Tongue (tissue), 2 donors: ENCODE measurements around the gene TBX15. TPM values are rescaled to one million over a fixed set of nuclear protein-coding genes. Genes with fewer than 3 reads are reported as not detected.
"Not testable (repeated sequence)": the region's sequence is repeated elsewhere in the genome, so short reads cannot be mapped to it uniquely, and the experiment has no call there.

ENCODE experiments used
- DNase-seq: peaks from one replicate; pipeline ENCODE4 v3.0.0-alpha.2; 2015
- total RNA-seq: library from RNA; depleted of rRNA; stranded (reverse); fragments of >200 nt; gene quantifications from one replicate; pipeline ENCODE4 v1.2.3, GENCODE V29; 2014

TBX15 gene
- total RNA-seq, 1 donor from 2014 or later: 88.8 TPM

DNA sequence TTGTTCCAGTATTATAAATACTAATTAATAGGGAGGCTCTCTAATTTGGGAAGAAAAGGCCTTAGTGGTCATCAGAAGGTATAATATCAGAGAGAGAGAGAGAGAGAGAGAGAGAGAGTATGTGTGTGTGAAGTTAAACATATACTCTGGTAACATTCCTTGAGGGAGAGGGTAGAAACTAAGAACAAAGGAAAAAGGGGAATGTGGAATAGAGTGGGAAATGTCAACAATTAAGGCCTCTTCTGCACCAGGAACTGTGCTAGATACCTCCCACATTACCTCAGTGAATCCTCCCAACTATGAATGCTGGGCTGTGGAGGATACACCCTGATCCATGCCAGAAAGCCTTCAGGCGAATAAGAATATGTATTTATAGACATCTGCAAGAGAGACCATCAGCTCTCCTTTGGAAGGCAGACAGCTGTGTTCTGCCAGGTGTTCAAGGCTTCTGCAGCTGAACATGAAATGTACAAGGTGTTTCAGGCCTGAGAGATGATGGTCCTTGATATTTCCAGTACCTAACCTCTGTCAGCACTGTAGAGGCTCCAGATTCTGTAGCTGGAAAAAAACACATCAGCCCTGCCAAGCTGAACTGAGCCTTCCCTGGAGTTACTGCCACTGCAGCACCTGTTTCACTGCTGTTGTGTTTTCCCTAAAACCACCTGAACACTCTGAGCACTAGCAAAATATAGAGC, 29.1 kb downstream of the TBX15 start:
- DNase-seq: peak; percentile 28

DNA sequence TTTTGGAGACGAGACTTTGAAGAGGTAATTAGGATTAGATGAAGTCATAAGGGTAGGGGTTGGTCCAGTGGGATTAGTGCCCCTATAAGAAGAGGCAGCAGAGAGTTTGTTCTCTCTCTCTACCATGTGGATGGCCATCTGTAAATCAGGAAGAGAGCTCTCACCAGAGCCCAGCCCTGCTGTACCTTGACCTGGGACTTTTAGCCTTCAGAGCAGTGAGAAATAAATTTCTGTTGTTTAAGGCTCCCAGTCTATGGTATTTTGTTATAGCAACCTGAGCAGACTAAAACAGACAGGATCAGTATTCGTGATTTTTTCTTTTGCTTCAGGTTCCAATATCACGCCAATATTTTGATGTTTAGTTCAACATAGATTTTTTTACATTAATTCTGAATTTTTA, 30.0 kb downstream of the TBX15 start:
- DNase-seq: no peak

- not testable (repeated sequence) for DNase-seq
These were observed 30.6 kb downstream of the TBX15 start for GRCh38 chr1:118957579-118957978.

GRCh38 chr1:118954301-118954905, 33.7 kb downstream of the TBX15 start:
- DNase-seq: no peak

- DNase-seq: no peak
These were observed 36.7 kb downstream of the TBX15 start for GRCh38 chr1:118951270-118951936.

DNA sequence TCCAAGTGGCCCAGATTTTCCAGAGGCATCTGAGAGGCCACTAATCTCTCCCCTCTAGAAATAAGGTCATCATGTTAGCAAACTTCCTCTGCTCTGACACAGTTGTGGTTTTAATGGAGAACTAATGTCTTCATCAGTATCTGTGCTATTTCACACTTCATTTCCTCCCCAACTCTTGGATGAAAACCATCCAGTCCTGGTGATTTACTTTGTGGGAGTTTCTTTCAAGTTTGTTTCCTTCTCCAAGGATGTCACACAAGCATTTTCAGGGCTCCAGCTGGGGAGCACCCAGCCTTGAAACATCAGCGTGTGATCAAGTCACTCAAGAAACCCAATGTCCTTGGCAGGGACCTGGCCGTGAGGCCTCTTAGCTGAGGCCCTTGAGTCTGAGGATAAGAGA, 38.8 kb downstream of the TBX15 start:
- DNase-seq: no peak

DNA sequence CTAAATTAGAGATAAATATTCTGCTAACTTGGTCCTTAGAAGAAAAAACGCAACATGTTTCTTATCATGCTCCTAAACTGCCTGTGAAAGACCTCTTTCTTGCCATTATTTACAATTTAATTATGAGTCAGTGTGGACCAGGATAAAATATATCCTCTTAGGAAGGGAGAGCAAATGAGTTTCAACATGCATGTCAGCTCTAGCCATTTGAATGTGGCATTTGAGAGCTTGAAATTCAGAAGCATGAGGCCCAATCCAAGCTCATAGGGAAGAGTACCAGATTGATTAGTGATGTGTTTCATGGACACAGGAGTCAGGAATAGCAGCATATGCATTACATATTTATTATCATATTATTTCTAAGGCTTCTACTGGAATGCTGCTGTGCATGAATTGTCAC, 39.3 kb downstream of the TBX15 start:
- DNase-seq: no peak

DNA sequence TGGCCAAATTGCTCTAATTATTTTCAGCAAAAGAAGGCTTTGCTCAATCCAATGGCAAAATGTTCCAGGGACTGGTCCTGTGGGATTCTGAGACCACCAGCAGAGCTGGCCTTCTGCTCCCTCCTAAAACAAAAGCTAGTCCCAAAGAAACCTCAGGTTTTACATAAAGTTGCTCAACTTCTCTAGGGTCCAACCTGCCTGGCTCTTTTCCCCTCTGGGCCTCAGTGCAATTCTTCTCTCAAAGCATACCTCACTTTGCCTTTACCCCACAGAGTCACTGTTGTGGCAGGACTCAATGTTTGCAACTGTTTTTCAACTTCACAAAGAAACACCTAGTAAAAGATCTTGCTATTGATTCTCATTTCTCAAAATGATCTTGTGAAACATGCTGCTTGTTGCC, 39.8 kb downstream of the TBX15 start:
- no peak for DNase-seq

- DNase-seq: no peak
These were observed 40.4 kb downstream of the TBX15 start for GRCh38 chr1:118947790-118948189.

- DNase-seq: no peak
These were observed 41.0 kb downstream of the TBX15 start for GRCh38 chr1:118947003-118947765.

GRCh38 chr1:118945489-118945888, 42.7 kb downstream of the TBX15 start:
- DNase-seq: no peak

- no peak for DNase-seq
These were observed 43.6 kb downstream of the TBX15 start for GRCh38 chr1:118944546-118944945.

DNA sequence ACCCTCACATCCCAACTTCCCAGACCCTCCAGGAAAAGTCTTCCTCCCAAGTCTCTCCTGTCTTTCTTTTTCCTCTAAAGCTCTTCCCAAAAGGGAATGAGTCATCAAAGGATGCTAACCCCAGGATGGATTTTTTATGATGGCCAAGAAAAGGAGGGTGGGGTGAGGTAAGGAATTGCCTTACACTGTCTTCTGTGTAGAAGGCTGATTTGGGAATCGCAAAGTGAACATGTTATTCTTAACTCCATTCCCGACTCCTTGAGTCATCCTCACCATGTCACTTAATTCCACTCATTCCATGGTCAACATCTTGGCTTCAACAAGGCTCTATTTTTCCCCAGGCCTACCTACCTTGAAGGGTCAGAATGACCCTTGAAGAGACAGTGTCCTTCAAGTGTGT, 44.0 kb downstream of the TBX15 start:
- no peak for DNase-seq

- no peak for DNase-seq
These were observed 47.2 kb downstream of the TBX15 start for GRCh38 chr1:118940957-118941356.

DNA sequence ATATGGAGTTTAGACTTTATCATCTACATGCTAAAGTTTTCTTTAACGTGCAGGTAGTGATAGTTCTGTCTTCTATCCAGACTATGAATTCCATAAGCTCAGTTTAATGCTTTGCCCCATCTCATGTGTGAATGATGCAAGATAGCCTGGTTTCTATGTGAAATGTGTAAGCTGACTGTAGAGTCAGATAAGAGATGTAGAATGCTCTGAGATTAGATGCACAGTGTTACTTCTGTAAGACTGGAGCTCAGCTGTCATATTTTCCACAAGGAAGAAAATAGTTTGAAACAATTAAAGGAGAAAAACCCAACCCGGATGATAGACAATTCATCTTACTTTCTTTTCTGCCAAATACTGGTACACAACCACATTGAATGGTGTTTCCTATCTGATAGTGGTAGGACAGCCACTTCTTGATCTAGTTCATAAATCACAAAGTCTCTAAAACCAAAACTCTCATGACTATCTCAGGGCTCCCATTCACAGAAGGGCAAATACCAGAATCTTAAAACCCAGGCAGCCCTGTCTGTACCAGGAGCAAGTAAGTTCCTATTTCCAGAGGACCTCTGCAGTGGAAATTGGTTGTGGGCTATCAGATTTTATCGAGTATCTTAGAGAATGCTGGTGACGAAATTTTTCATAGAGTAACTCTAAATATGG, 50.6 kb downstream of the TBX15 start:
- DNase-seq: no peak

DNA sequence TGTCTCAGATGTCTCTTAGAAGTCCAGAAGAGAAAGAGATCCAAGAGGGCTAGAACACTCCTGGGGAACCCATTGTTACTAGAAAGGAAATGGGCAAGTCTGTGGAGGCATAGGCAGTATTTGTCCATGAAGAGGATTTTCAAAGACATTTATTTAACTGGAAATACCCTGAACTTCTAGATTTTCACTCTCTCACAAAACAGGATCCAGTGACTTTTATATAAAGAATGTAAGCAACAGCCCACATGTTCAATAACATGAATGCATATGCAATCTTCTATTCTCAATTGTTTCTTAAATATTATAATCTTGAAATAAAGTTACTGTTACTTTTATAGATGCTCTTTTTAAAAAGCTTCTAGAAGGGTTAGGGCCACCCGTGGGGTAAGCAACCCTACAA, 53.4 kb downstream of the TBX15 start:
- no peak for DNase-seq

DNA sequence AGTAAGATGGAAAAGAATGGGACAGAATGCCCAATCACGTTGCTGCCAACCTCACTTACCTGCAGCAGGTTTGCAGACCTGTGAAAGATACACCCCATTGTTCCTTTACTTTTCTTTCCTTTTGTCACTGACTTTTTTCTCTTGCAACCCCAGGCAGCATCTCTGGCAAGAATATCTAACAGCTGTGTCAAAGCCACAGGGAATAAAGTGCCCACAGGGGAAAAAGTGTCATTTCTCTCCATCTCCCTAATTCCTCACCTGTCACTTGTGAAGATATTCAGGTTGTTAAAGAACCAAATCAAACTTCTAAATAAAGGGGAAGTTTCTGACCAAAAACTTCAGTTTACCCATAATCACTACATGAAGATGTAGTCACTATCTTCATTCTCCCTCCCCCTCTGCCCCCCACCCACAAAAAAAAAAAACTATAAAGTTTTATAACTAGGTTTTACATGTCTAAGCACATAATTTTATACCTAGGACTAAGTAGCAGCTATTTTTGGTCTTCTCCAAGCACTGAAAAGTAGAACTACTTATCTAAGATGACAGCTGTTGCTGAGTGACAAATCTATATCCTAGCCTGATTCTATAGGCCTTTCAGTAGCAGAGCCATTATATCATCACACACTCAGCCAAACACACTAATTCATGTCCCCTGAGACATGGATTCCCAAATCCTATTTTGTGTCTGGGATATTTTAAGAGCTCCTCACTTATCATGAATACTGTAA, 54.9 kb downstream of the TBX15 start:
- peak; percentile 45 for DNase-seq

GRCh38 chr1:118931876-118932275, 56.3 kb downstream of the TBX15 start:
- DNase-seq: no peak

DNA sequence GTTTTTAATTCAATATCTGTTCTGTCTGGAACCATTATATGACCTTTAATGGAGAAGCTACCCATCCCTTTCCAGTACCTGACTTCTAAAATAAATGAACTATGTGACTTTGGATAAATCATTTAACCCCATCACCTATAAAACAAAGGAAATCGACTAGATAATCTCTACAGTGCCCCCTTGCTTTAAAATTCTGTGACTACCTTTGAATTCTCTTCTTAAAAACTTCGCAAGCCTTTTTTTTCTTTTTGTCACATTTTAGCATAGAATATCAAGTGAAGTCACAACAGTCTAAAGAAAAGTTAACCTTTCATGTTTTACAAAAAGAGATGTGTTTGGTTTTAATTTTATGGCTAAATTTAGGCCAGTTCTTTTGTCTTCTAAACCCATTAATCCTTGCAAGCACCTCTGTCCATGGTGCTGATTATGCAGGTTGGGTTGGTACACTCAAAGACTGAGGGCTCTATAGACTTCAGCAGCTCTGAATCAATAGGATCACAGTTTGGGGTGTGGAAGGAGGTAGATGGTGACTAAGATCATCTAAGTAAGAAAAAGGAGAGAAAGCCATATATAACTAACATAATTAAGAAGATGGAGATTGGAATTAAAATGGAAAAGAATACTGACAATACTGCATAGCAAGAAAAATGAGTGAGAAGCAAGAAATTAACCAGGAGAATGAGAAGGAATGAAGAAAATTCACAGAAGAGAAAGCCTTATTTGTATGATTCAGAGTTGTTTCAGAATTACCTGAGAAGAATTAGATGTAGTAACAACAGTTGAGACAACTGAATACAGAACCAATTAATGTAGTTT, 59.2 kb downstream of the TBX15 start:
- DNase-seq: peak; percentile 76

- no peak for DNase-seq
These were observed 60.5 kb downstream of the TBX15 start for GRCh38 chr1:118927427-118928187.
